T-helper 2 cell (primary cell): ENCODE results near the gene PPP5C.
A peak's percentile ranks its signal among the peaks of the same experiment; 100 is the strongest.
"Not testable (repeated sequence)": the region's sequence is repeated elsewhere in the genome, so short reads cannot be mapped to it uniquely, and the experiment has no call there.

Experiments used
- DNase-seq, 5 experiments: peaks; one replicate each; pipeline versions ENCODE4 v3.0.0 to v3.0.0-alpha.2; 2012 to 2022

PPP5C gene

DNA sequence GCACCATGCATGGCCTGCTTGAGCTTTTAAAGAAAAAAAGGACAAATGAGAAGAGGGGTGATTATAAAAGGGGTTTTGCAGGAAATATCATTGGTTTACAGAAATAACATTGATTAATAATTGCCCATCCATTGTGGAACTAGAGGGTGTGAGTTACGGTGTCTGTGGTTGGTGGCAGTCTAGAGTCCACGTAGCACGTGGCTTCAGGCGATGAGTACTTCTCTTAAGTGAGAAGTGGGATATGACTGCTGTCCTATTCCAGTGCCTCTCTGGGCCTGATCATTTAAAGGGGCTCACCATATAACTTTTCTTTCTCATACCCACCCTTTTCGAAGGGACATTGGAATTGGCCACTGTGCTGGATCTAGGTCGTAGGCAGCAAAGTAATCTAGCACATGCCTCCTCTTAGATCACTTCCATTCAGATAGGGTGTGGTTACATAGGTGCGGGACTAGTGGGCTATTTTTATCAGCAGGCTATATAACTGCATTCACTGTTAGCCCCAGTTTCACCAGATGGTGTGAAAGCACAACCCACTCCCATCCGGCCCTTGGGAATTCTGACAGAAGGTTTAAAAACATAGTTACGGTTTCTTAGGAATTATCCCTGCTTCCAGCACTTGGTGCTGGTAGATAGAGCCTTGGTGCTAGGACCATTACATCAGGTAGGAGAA lies 19.9 kb downstream of the PPP5C start:
- no peak for DNase-seq

DNA sequence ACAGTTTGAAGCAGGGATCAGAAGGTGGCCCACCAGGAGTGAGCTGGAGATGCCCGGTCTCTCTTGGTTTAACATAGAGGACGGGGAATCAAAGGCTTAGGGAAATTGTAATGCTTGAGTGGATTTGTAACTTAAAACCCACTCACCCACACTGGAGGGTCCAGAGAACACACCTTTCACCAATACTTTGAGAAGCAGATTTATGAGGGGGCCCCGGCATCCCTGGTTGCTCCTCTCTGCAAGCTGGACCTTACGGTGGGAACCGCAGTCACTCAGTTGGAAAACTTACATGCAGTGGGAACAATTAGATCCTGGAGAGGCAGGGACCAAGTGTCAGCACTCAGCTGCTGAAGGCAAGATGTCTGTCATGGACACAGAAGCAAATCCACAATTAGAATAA lies 20.5 kb downstream of the PPP5C start:
- DNase-seq = no peak

DNA sequence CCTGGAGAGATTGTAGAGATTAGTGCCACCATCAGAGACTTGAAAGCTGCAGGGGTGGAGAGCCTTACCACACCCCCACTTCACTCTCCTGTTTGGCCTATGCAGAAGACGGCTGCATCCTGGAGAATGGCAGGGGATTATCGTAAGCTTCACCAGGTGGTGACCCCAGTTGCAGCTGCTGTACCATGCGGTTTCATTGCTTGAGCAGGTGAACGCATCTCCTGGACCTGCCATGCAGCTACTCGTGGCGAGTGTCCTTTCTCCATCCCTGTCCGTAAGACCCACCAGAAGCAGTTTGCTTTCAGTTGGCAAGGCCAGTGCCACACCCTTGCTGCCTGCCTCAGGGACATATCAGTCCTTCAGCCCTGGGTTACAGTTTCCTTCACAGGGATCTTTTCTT lies 21.2 kb downstream of the PPP5C start:
- DNase-seq = no peak

DNA sequence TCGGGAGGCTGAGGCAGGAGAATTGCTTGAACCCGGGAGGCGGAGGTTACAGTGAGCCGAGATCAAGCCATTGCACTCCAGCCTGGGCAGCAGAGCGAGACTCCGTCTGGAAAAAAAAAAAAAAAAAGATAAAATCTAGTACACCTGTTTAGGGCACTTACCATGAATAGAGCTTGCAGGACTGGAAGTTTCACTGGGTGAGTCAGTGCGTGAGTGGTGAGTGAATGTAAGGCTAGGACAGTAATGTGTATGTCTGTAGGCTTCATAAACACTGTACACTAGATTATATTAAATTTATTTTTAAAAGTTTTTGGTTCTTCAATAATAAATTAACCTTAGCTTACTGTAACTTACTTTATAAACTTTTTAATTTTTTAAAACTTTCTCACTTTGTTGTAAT lies 22.9 kb downstream of the PPP5C start:
- DNase-seq = peak in 1 of 5 experiments; percentile 42

DNA sequence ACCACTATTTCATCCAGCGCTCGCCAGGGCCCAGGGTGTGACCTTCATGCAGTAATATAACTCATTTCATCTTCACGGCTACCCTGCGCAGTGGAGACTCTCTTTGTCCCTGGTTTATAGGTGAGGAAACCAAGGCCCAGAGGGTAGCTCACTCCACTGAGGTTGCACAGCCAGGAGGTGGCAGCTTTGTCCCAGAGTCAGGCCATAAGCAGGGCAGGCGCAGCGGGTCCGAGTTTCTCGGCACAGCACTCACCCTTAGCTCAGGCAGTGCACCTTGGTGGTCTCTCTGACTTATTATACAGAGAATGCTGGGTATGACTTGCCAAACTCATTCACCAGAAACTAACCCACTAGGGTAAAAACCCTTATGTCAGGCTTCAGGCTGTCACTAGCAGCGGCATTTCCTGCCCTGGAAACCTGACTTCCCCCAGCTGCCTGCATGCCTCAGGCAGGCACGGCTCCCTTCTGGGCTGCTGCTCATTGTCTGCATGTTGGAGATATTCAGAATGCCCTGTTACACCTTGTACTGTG lies 24.5 kb downstream of the PPP5C start:
- peak in 1 of 5 experiments; percentile 71 for DNase-seq

DNA sequence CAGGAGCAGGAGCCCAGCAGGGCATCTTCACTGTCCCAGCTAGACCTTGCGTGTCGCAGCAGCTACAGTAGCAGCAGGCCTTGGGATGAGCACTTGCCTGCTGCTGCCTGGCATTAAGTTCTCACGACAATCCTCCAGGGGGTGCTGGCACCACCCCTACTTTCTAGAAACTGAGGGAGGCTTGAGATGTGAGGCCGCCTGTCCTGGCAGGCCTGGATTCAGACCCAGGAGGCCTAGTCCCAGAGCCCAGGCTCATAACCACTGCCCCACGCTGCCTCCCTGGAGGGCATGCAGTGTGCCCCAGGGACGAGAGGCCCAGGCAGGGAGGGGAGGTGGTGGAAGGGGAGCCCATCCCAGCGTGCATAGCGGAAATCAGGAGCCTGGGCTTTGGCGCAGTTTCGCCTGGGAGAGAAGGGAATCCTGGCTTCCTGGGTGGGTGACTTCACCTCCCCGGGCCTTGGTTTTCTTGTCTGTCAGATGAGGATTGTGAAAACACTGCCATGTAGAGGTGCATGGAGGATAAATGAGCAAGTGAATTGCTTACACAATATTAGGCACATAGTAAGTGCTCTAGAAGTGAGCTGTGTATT lies 26.1 kb downstream of the PPP5C start:
- DNase-seq = no peak

DNA sequence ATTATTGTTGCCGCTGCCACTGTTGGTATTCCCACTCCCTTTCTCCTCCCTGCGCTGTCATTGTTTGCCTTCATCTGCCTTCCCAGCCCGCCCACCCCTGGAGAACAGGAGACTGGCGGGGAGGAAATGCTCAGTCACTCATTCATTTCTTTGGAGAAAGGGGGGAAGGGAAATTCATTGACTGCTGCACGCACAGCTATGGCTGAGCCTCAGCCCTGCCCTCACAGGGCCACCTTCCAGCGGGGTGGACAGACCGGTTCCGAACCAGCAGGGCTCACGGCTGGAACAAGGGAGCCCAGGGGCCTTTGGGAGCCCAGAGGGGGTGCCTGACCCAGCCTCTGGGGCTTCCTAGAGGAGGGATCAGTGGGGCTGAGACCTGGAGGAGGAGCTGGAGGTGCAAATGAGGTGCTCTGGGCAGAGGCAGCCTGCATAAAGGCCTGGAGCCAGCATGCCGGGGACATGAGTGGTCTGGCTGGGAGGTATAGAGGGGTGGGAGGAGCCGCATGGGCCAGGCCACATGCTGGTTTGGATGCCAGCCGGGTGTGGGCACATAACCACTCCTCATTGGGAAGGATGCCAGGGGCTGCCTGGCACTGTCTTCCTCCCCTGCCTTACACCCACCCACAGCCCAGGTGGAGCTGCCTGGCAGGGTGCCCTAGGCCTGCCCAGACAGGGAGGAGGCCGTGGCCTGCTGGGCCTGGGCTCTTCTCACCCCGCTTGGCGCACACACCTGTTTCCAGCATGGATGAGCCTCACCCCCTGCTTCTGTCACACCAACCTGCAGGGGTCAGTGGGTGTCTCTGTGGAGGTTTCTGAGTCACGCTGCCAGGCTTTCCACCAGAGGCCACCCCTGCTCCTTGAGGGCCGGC lies 26.8 kb downstream of the PPP5C start:
- DNase-seq = no peak

DNA sequence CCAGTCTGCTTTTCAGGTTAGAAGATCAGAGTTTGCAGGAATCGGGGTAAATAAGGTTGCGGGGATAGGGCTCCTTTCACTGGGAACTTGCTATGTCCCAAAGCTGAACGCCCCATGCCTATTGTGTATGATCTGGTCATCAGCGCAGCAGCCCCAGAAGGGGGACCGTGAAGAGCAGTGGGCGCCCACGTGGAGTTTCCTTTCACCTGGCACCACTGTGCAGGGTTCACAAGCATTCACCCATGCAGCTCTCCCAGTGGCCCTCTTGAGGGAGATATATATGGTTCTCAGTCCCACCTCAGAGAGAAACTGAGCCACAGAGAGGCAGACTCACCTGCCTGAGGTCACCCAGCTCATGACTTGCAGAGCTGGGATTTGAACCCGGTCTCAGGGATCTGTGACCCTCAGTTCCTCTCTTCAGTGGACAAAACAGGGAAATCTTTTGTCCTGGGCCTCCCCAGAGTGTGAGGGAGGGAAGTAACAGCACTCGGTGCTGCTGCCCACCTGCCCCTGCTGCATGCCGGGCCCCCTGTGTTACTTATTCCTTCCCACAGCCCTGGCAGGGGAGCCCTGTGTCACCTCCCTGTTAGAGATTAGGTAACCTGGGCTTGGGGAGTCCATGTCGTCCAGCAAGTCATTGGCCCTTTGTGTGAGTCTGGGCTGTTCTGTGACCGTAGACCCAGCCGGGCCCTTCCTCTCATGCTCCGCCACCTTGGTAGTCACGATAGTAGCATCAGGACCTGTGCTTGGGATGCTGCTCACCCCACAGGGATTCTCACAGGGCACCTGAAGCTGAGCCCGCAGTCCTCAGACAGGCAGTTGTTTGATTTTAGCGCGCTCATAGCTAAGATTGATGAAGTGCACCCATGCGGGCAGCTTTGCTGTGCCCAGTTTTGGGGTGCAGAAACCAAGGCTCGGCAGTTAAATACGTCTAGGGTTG lies 27.9 kb downstream of the PPP5C start:
- no peak for DNase-seq

DNA sequence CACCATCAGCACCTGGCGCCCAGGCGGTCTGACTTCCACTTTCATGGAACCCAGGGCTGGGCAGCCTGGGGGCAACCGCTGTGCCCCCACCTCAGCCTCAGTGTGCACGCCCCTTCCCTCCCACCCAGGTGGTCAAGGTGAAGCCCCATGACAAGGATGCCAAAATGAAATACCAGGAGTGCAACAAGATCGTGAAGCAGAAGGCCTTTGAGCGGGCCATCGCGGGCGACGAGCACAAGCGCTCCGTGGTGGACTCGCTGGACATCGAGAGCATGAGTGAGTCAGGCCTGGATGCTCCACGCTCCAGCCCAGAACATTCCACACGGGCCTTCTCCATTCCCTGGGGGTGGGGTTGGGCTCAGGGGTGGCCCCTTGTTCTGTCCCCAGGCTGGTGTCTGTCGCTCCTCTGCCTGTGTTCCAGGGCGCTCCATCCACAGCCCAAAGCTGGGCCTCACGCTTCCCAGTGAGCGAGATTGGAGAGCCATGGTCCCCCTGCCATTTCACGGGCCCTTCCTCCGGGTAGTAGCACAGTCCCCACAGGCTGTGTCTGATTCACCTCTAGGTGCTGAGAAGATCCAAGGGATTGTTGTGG lies 28.7 kb downstream of the PPP5C start:
- not testable (repeated sequence) for DNase-seq

DNA sequence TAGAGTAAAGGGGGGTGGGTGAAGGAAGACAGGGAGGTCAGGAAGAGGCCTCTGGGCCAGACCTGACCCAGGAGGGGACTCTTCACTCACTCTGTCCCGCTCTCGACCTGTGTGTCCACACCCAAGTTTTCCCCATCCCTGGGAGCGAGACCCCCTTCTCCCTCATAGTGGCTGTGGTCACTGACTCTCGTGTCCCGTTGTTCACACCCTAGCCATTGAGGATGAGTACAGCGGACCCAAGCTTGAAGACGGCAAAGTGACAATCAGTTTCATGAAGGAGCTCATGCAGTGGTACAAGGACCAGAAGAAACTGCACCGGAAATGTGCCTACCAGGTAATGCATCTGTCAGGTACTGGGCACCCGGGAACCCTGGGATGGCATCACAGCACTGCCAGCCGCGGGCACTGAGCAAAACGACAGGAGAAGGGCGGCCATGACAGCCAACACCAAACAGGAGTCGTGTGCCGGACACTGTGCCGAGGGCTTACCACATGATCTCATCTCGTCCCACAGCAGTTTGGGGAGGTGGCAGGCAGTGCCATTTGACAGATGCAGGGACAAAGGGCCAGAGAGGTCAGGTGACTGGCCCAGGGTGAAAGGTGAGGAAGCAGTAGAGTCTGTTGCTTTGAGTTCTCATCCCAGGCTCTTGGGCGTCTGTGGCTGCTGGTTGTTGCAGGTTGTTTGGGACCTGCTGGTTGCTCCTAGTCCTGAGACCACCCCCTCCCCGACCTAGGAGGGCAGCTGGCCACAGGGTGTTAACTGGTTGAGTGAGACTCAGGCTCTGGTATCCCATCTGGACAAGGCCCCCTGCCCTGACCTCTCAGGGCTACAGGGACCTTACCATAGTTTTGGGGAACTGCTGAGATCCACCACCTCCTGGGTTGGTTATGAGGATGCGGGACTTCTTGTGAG lies 29.6 kb downstream of the PPP5C start:
- no peak for DNase-seq

DNA sequence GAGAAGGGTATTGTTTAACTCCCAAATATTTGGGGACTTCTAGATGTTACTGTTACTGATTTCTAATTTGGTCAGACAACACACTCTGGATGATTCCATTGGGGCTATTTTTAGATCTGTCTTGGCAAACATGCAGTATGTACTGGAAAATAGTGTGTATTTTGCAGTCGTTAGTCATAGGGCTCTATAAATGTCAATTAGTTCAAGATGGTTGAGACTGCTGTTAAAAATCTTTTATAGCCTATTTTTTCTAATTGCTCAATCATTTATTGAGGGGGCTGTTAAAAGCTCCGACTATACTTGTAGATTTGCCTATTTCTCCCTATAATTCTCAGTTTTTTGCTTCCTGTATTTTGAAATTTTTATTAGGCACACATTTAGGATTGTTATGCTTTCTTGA lies 31.4 kb downstream of the PPP5C start:
- DNase-seq = no peak

DNA sequence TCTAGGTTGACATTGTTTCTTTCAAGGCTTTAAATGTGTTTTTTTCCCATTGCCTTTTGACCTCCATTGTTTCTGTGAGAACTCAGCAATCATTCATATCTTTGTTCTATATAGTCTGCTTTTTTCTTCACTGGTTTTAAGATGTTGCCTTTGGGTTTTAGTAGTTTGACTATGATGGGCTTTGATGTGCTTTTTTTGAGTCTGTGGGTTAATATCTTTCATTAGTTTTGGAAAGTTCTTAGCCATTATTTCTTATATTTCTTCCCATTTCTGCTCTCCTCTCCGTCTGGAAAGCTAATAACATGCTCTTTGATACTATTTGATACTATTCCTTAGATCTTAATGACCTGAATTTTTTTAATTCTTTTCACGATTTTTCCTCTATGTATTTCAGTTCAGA lies 33.8 kb downstream of the PPP5C start:
- no peak for DNase-seq

DNA sequence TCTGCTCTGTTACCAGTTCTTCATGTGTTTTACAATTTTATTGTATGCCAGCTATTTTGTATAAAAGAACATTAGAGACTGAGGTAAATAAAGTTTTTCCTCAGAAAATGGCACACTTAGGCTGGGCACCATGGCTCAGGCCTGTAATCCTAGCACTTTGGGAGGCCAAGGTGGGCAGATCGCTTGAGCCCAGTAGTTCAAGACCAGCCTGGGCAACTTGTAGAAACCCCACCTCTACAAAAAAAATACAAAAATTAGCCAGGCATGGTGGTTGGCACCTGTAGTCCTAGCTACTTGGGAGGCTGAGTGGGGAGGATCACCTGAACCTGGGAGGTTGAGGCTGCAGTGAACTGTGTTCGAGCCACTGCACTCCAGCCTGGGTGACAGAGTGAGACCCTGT lies 34.5 kb downstream of the PPP5C start:
- no peak for DNase-seq

DNA sequence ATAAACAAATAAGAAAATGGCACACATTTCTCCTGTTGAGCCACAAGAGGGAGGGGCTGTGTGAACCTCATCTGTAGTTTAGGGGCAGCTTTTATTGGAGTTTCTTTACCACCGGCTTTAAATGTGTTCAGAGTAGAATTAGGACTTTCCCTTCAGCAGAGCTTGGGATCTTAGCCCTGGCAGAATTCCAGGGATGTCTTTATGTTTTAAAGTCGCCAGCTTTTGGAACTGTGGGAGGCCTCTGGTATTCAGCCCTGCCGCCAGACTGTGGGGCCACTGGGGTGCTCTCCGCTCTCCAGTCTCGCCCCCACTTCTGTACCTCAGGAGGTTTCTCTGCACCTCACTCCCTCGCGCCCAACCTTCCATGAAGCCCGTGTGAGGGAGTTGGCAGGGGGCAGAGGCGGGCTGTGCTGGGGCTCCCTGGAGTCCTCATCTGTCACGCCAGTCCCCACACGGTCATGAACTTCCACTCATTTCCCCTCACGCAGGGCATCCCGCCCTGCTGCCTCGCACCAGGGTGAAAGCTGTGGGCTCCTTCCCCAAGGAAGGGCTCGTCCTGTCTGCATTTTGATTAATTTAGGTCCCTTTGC lies 35.0 kb downstream of the PPP5C start:
- no peak for DNase-seq

DNA sequence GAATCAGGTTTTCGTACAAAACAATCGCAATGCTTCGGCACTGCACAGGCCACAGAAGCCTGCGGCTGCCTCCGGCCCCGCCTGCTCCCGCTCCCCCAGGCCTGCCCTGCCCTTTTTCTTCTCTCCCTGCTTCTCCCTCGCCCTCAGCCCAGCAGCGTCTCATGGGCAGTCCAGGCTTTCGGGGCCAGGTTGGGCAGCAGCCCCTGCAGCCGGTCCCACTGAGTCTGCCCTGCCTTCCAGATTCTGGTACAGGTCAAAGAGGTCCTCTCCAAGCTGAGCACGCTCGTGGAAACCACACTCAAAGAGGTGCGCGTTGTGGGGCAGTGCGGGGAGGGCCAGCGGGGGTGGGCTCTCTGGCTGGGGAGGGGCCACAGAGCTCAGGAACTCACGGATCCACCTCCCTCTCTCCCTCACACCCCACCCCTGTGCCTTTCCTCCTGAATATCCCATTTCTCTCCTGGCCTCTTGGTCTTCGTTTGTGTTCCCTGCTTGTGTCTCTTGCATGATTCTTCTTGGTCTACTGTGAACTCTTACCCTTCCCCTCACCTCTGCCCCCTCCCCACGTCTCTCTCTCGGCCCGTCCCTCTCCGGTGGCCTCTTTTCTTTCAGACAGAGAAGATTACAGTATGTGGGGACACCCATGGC lies 36.4 kb downstream of the PPP5C start:
- no peak for DNase-seq

DNA sequence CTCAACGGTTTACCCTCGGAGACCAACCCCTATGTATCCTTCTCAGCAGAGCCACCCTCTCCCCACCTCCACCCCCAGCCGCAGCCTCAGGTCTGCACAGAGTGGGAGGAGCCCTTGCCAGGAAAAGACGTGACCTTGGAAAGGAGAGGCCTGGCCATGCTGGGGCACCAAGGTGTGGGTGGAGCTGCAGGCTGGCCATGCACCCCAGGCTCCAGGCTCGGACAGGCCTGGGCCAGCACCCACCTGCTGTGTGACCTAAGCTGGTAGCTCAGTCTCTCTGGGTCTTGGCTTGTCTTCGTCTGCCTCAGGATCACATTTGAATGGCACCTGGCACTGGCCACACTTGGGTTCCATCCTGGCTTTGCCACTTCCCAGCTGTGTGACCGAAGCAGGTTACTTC lies 37.0 kb downstream of the PPP5C start:
- DNase-seq = no peak

DNA sequence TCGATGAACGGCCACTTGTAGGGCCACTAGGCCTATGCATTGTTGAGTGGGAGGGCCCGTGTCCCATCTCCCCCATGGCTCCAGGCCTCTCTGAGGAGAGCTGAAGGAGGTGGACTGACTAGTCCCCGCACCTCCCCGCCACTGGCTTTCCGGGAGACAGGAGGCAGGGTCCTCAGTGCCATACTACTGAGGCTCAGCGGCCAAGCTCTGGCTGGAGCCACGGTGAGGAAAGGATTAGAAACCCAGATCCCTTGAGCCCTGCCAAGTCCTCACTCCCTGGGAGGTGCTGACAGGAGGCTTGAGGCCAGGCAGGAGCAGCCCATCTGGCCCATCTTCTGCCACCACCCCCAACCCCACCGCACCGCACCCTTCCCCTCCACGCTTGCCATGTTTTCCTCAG lies 37.5 kb downstream of the PPP5C start:
- no peak for DNase-seq

DNA sequence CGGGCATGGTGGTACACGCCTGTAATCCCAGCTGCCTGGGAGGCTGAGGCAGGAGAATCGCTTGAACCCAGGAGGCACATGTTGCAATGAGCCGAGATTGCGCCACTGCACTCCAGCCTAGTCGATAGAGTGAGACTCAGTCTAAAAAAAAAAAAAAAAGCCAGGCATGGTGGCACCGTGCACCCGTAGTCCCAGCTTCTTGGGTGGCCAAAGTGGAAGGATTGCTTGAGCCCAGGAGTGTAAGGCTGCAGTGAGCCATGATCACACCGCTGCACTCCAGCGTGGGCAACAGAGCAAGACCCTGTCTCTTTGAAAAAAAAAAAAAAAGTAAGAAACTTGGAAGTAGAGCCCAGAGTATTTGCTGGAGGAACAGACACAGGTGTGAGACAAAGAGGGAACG lies 38.7 kb downstream of the PPP5C start:
- no peak for DNase-seq

DNA sequence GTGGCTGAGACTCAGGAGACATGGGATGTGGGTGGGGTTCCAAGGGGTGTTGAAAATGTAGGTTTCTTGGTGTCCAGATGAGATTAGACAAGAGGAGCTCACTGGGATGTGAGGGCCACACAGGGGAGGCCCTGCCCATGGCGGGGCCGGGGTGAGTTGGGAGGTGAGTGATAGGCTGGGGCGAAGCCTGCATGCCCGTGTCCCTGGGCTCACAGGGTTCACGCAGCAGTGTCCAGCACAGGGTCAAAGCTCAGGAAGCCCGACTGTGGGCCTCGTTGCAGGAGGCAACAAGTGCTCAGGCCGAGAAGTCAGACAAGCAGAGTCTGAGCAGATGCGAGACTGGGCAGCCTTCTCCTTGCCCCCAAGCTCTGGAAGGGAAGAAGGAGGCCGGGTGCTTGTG lies 39.3 kb downstream of the PPP5C start:
- DNase-seq = no peak
